ENCODE data around the gene ABHD1.

ABHD1 gene

DNA sequence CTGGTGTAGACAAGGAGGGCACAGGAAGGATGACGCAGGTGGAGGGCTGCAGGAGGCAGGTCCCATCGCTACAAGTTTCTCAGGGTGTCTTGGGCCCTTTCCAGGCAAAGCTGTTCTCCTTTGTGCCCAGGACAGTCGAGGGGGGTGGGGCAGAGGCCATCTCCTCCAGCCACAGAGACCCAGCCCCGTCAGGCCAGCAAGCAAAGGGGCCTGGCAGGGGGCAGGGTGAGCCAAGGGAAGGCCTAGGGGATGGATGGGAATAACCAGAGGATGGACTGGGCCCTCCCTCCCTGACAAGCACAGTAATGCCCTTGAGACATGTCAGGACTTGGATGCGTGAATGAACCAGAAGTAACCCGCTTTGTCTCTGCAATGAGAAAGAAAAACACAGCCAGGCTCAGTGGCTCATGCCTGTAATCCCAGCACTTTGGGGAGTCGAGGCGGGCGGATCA, 31.5 kb downstream of the ABHD1 start:
- TF ChIP-seq TCF4 (CRISPR knock-in tag; IDR thresholded peaks at IDR 0.05; ENCODE audit: borderline replicate concordance) (no peak), ZNF70 (CRISPR knock-in tag; IDR thresholded peaks at IDR 0.05) (no peak), ZNF565 (CRISPR knock-in tag; conservative IDR thresholded peaks at IDR 0.05; ENCODE audit: low read depth) (no peak), ZNF8 (CRISPR knock-in tag; IDR thresholded peaks at IDR 0.05) (no peak), SNAI2 (CRISPR knock-in tag; IDR thresholded peaks at IDR 0.05) (no peak), ISL1 (CRISPR knock-in tag; IDR thresholded peaks at IDR 0.05) (no peak), ZFP3 (CRISPR knock-in tag; IDR thresholded peaks at IDR 0.05) (no peak), PPARA (CRISPR knock-in tag; IDR thresholded peaks at IDR 0.05; ENCODE audit: borderline replicate concordance) (no peak), GLIS3 (CRISPR knock-in tag; IDR thresholded peaks at IDR 0.05) (no peak)
- TF ChIP-seq, protein P1, sequence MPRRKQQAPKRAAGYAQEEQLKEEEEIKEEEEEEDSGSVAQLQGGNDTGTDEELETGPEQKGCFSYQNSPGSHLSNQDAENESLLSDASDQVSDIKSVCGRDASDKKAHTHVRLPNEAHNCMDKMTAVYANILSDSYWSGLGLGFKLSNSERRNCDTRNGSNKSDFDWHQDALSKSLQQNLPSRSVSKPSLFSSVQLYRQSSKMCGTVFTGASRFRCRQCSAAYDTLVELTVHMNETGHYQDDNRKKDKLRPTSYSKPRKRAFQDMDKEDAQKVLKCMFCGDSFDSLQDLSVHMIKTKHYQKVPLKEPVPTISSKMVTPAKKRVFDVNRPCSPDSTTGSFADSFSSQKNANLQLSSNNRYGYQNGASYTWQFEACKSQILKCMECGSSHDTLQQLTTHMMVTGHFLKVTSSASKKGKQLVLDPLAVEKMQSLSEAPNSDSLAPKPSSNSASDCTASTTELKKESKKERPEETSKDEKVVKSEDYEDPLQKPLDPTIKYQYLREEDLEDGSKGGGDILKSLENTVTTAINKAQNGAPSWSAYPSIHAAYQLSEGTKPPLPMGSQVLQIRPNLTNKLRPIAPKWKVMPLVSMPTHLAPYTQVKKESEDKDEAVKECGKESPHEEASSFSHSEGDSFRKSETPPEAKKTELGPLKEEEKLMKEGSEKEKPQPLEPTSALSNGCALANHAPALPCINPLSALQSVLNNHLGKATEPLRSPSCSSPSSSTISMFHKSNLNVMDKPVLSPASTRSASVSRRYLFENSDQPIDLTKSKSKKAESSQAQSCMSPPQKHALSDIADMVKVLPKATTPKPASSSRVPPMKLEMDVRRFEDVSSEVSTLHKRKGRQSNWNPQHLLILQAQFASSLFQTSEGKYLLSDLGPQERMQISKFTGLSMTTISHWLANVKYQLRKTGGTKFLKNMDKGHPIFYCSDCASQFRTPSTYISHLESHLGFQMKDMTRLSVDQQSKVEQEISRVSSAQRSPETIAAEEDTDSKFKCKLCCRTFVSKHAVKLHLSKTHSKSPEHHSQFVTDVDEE (CRISPR knock-in tag; IDR thresholded peaks at IDR 0.05) = no peak
- no peak for ATAC-seq

DNA sequence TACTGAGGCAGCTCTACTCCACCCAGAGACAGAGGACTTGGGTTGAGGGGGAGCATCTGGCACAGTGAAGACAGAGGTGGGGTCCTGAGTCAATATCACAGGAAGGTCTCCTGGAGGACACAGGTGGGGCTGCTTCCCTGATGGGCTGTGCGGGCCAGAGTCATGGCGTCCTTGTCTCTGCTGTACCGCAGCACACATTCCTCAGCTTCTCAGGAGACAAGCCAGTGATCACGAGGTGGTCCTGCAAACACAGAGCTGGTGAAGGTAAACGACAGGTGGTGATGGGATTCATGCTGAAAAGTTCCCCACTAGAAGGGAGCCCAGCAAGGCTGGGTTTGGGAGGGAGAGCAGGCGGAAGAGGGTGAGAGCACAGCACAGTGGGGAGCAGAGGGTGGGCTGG, 34.9 kb downstream of the ABHD1 start:
- no peak for ATAC-seq
- no peak for TF ChIP-seq TCF4 (CRISPR knock-in tag; IDR thresholded peaks at IDR 0.05; ENCODE audit: borderline replicate concordance)
- no peak for TF ChIP-seq ESRRG (CRISPR knock-in tag; IDR thresholded peaks at IDR 0.05)
- TF ChIP-seq OSR1 (CRISPR knock-in tag; IDR thresholded peaks at IDR 0.05) = no peak
- no peak for TF ChIP-seq ZFP30 (CRISPR knock-in tag; IDR thresholded peaks at IDR 0.05)
- no peak for TF ChIP-seq ZNF70 (CRISPR knock-in tag; IDR thresholded peaks at IDR 0.05)
- TF ChIP-seq ZNF8 (CRISPR knock-in tag; IDR thresholded peaks at IDR 0.05) = no peak
- TF ChIP-seq CSDC2 (CRISPR knock-in tag; IDR thresholded peaks at IDR 0.05) = no peak
- no peak for TF ChIP-seq ZC3H10 (CRISPR knock-in tag; IDR thresholded peaks at IDR 0.05)
- no peak for TF ChIP-seq ISL1 (CRISPR knock-in tag; IDR thresholded peaks at IDR 0.05)
- TF ChIP-seq, protein P2, sequence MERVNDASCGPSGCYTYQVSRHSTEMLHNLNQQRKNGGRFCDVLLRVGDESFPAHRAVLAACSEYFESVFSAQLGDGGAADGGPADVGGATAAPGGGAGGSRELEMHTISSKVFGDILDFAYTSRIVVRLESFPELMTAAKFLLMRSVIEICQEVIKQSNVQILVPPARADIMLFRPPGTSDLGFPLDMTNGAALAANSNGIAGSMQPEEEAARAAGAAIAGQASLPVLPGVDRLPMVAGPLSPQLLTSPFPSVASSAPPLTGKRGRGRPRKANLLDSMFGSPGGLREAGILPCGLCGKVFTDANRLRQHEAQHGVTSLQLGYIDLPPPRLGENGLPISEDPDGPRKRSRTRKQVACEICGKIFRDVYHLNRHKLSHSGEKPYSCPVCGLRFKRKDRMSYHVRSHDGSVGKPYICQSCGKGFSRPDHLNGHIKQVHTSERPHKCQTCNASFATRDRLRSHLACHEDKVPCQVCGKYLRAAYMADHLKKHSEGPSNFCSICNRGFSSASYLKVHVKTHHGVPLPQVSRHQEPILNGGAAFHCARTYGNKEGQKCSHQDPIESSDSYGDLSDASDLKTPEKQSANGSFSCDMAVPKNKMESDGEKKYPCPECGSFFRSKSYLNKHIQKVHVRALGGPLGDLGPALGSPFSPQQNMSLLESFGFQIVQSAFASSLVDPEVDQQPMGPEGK (CRISPR knock-in tag; IDR thresholded peaks at IDR 0.05; ENCODE audit: borderline replicate concordance) = no peak
- TF ChIP-seq ARNTL (CRISPR knock-in tag; IDR thresholded peaks at IDR 0.05; ENCODE audit: borderline replicate concordance, low read depth) = no peak
- no peak for TF ChIP-seq BACH2 (CRISPR knock-in tag; IDR thresholded peaks at IDR 0.05; ENCODE audit: borderline replicate concordance)
- TF ChIP-seq ZFP3 (CRISPR knock-in tag; IDR thresholded peaks at IDR 0.05) = no peak
- TF ChIP-seq, protein P3, sequence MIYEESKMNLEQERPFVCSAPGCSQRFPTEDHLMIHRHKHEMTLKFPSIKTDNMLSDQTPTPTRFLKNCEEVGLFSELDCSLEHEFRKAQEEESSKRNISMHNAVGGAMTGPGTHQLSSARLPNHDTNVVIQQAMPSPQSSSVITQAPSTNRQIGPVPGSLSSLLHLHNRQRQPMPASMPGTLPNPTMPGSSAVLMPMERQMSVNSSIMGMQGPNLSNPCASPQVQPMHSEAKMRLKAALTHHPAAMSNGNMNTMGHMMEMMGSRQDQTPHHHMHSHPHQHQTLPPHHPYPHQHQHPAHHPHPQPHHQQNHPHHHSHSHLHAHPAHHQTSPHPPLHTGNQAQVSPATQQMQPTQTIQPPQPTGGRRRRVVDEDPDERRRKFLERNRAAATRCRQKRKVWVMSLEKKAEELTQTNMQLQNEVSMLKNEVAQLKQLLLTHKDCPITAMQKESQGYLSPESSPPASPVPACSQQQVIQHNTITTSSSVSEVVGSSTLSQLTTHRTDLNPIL (CRISPR knock-in tag; IDR thresholded peaks at IDR 0.05; ENCODE audit: low read depth) = no peak
- no peak for TF ChIP-seq PPARA (CRISPR knock-in tag; IDR thresholded peaks at IDR 0.05; ENCODE audit: borderline replicate concordance)
- TF ChIP-seq TOX (CRISPR knock-in tag; IDR thresholded peaks at IDR 0.05; ENCODE audit: borderline replicate concordance) = no peak

DNA sequence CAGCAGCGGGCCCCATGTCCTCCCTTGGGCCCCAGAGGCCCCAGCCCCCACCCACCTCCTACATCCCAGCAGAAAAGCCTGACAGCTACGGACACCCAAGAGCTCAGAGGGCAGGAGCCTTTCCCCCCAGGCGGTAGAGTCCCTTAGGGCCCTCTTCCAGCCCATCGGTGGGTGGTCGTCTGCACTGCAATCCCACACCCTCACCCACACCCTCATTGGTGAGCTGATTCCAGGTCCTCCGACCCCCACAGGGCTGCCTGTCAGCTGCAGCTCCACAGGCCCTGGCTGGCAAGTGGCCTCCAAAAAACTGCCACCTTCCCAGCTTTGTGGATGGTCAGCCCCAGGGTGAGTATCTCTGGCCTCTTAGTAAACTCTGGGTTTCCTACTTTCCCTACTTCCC, 35.7 kb downstream of the ABHD1 start:
- TF ChIP-seq, protein P4, sequence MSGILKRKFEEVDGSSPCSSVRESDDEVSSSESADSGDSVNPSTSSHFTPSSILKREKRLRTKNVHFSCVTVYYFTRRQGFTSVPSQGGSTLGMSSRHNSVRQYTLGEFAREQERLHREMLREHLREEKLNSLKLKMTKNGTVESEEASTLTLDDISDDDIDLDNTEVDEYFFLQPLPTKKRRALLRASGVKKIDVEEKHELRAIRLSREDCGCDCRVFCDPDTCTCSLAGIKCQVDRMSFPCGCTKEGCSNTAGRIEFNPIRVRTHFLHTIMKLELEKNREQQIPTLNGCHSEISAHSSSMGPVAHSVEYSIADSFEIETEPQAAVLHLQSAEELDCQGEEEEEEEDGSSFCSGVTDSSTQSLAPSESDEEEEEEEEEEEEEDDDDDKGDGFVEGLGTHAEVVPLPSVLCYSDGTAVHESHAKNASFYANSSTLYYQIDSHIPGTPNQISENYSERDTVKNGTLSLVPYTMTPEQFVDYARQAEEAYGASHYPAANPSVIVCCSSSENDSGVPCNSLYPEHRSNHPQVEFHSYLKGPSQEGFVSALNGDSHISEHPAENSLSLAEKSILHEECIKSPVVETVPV (CRISPR knock-in tag; IDR thresholded peaks at IDR 0.05) = no peak
- TF ChIP-seq, protein P3 (CRISPR knock-in tag; IDR thresholded peaks at IDR 0.05; ENCODE audit: low read depth) = no peak
- TF ChIP-seq ISL1 (CRISPR knock-in tag; IDR thresholded peaks at IDR 0.05) (no peak), ZNF565 (CRISPR knock-in tag; conservative IDR thresholded peaks at IDR 0.05; ENCODE audit: low read depth) (no peak), BACH2 (CRISPR knock-in tag; IDR thresholded peaks at IDR 0.05; ENCODE audit: borderline replicate concordance) (no peak), OSR1 (CRISPR knock-in tag; IDR thresholded peaks at IDR 0.05) (no peak), ZC3H10 (CRISPR knock-in tag; IDR thresholded peaks at IDR 0.05) (no peak), ZFP30 (CRISPR knock-in tag; IDR thresholded peaks at IDR 0.05) (no peak), GLIS3 (CRISPR knock-in tag; IDR thresholded peaks at IDR 0.05) (no peak), TCF4 (CRISPR knock-in tag; IDR thresholded peaks at IDR 0.05; ENCODE audit: borderline replicate concordance) (no peak), ZNF70 (CRISPR knock-in tag; IDR thresholded peaks at IDR 0.05) (no peak), ESRRG (CRISPR knock-in tag; IDR thresholded peaks at IDR 0.05) (no peak), ZNF8 (CRISPR knock-in tag; IDR thresholded peaks at IDR 0.05) (no peak)
- TF ChIP-seq, protein P2 (CRISPR knock-in tag; IDR thresholded peaks at IDR 0.05; ENCODE audit: borderline replicate concordance) = no peak
- no peak; the same call in 2 of the 3 replicates for ATAC-seq
